KBM-7 (cell line): ENCODE data around the gene BOC.

Source experiments
- DNase-seq: peaks from one replicate; pipeline ENCODE4 v3.0.0-alpha.2; 2015
- in situ Hi-C: fragments of 300-500 bp; cut with MboI; formaldehyde crosslinking; loops from 2 replicates; pipeline ENCODE4 v1.14.3; 2020; ENCODE audit warnings: low sequenced_read_pairs, low pct_unique_long_range_greater_than_20kb, mixed read lengths

The BOC gene

DNA sequence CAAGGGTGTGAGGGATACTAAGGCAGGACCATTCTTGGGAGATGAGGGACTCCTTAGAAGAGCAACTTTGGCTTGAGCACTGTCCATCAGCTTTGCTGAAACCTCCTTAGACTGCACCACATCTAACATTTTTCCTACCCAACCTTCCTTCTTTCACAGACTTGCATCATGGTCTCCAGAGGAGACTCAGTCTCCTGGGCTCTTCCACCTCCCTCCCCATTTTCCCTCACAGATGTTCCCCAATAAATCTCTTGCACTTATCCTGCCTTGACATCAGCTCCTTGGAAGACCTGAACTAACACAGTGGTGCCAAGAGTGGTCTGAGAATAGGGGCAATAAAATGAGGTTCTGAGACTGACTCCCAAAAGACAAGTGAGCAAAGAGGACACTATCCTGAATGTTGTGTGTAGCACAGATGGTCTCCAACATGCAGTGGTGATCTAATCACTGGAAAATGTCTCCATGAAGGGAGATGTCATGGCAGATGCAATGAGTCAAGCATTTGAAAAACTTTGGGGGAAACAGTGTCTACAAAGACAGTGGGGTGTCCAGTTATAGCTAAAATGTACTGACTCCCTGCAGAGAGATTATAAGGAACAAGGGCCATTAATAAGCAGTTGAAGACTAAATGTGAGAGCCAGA is 26.0 kb upstream of the BOC start:
- in situ Hi-C loops: no loop called here
- no peak for DNase-seq

DNA sequence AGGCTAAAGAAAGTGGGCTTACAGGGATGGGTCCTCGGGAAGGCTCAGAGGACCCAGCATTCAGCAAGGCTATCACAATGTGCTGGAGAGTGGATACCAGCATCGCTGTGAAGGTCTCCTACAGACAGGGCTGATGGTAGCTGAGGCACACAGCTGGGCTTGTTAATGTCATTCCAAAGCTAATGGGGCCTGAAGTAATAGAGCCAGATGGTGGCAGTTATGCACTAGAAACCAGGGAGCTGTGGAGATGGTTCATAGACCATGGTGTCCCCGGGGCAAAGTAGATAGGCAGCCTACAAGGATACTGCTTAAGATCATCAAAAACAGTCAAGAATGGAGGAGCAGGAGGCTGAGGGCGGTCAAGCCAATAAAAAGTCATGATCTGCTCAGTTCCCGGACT is 24.8 kb upstream of the BOC start:
- DNase-seq: no peak

DNA sequence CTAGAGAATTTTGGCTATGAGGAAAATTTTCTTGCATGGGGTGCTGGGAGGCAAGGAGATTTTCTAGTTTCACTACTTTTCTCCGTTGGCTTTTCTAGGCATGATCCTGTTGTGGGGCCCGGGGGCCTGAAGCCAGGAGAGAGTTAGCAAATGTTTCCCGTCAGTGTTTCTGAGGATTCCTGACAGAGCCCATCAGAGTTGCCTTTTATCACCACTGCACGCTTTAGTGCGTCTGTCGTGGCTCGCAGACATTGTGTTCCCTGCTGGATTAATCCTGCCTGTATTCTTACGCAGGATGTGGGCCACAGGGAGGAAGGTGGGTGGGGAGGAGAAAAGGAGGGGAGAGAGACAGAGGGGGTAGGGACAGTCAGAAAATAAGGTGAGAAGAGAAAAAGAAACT is 18.1 kb upstream of the BOC start:
- in situ Hi-C loops: no loop called here

More for the DNA sequence above, 24.8 kb upstream of the BOC start:
- in situ Hi-C loops: no loop called here

DNA sequence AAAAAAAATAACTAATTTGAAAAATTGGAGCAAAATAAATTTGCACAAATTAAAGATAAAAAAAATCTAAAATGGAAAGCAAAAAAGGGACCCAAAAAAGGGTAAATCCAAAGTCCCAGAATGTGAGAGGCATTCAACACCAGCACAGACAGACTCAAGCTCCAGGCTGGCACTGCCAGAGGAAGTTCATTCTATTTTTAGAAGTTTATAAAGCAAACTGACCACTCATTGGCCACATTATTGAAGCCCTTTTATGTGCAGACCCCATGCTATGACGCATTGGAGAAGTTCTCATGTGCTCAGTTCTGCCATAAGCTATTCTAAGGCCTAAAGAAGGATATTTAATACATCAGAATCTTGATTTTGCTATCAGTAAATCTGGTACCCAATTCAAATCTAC is 17.6 kb upstream of the BOC start:
- DNase-seq: no peak
- in situ Hi-C loops: no loop called here

More for the DNA sequence above, 18.1 kb upstream of the BOC start:
- DNase-seq: no peak

DNA sequence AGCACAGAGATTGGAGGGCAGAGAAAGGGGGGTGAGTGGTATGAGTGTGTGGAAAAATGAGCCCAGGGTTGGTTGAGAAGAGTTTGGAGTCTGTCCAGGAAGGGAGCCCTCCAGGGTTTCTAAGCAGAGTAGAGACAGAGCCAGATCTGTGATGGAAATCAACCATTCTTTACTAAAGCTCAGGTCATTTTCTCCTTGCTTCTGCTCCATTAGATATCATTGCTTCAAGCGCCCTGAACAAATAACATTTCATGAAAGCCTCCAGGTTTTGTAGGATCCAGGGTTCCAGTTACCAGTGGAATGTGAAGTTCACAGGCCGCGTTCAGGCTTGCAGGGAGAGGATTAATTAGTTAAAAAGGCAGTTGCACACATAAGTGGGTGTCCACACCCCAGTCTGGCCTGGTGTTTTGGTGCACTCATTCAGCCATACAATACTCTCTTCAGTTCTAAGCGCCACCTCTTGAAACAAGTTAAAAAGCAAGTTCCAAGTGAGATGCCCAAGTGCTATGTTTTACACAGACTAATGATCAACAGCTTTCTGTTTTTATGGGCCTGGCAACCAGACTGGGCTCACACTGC is 16.4 kb upstream of the BOC start:
- in situ Hi-C loops: no loop called here

DNA sequence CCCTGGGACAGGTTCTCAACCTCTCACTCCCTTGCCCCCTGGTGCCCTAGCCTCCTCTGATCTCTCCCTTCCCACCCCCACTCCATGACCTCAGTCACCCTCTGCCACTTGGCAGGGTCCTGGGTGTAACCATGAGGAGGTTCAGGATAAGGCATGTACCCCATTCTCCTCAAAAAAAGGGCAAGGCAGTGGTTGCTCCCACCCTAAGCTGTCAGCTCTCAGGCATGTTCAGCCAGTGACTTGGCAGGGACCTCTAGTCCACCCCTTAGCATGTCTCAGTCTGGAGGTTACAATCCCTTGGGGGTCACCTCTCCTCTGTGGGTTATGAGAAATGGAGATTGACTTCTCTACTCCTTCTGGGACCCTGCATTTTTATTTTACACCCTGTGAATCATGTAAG is 11.0 kb upstream of the BOC start:
- DNase-seq: no peak
- in situ Hi-C loops: no loop called here

More for the DNA sequence above, 16.4 kb upstream of the BOC start:
- DNase-seq: no peak

DNA sequence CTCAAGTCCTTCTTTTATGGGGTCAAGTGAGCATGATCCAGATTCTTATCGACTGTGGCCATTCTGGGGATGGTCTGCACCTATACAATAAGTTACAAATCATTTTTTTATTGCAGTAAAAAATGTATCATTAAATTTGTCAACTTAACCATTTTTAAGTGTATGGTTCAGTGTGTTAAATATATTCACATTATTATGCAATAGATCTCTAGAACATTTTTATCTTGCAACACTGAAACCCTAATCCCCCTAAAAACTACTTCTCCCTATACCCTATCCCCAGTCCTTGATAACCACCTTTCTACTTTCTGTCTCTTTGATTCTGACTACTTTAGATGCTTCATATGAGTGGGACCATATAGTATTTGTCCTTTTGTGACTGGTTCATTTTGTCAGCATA is 10.4 kb upstream of the BOC start:
- in situ Hi-C loops: no loop called here
- DNase-seq: no peak

DNA sequence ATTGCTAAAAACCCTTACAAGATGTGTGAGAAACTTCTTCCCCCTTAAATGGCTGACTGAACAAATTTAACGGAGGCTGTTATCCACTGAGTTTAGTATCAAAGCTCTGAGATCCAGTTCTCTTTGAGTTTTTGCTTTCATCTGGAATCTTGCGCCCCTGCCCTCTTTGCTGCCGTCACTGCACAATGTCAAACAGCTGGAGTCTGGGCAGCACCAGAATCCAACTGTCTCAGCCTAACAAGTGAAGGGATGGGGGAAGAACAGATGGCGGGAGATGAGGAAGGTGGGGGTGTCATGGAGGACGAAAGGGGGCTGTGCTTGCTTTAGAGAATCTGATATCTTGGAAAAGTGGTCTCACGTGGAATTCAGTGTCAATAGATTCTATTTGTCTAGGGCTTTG is 7.0 kb upstream of the BOC start:
- in situ Hi-C loops: no loop called here
- DNase-seq: no peak

DNA sequence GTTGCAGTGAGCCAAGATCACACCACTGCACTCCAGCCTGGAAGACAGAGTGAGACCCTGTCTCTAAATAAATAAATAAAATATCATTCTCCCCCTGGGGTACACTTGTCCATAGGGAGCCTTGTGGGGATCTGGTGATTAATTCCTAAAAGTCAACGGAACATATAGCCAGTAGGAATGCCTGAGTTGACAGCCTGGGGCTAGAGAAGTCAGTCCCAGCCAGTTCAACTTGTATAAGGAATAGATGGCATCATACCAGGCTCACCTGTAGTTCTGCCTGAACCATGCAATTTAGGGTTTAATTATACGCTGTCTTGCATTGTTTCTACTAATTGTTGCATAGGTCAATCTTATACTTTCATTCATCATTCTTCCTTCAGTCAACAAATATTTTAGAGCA is 5.9 kb upstream of the BOC start:
- no peak for DNase-seq
- in situ Hi-C loops: no loop called here

DNA sequence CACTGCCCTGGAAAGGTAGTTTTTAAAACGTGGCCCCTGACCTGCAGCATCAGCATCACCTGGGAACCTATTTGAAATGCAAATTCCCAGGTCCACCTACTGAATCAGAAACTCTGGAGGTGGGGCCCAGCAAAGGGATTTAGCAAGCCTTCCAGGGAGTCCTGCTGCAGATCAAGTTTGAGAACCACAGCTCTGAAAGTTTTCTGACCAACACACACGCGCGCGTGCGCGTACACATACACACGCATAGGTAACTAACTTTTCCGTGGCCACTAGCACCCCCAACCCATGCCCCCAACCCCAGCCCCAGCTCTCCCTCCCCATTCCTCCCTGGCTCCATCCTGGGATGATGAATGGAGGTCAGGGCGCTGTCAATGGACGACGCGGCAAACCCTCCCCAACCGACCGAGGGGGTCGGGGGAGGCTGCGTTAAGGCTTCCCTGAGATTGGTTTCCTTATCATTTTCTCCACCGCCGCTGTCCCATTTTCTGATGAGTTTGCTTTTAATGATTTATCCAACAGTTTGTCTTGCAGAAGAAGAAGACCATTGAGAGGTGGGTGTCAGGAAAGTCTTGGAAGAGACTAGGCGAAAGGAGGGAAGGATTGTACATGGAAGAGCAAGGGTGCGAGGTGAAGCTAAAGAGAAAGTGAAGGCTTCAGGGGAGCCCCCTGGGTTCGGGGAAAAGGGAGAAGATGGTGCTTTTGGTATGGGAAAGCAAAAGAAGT is 590 bp upstream of the BOC start:
- in situ Hi-C loops: no loop called here
- DNase-seq: no peak

DNA sequence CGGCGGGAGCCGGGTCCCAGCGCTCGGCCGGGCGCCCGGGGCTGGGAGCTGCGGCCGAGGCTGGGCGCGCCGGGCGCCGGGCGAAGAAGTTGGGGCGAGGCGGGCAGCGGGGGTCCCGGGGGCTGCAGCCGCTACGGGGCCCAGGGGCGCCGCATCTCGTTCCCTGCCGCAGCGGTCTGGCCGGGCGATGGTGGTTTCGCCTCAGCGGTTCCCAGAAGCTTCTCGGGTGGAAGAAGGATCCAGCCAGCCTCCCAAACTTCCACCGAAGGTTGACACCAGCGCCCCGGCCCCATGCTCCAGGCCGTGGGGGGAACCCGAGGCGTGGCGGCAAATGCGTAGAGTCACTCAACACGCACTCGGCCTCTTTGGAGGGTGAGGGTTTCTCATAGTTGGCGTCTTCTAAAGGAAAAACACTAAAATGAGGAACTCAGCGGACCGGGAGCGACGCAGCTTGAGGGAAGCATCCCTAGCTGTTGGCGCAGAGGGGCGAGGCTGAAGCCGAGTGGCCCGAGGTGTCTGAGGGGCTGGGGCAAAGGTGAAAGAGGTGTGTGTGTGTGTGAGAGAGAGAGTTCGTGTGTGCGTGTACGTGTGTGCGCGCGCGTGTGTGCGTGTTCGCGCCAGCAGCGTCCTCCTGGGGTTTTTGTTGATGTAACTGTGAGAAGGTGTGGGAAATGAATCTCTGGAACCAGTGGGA is 940 bp downstream of the BOC start:
- DNase-seq: peak; percentile 69
- in situ Hi-C loops: no loop called here

DNA sequence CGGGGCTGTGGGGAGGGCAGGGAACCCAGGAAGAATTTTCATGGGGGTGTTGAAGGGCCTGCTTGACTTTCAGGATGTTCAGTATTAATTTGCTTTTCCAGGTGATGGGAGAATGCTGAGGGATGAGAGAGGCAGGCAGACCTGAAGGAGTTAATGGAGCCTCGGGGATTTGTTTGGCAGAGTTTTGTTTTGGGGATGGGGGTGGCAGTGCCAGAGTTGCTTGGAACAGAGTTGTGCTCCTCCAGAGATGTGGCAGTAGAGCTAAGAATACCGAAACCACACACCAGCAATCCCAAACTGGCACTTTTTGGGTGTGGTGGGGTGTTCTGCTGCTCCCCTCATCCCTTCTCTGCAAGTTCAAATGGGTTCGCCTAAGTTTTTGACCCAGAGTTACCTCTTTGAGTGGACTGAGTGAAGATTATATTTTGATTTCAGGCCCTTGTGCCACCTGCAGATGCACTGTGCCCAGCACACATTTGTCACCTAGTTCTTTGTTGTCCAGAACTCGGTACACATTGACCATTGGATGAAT is 1.6 kb downstream of the BOC start:
- in situ Hi-C loops: no loop called here
- DNase-seq: no peak

DNA sequence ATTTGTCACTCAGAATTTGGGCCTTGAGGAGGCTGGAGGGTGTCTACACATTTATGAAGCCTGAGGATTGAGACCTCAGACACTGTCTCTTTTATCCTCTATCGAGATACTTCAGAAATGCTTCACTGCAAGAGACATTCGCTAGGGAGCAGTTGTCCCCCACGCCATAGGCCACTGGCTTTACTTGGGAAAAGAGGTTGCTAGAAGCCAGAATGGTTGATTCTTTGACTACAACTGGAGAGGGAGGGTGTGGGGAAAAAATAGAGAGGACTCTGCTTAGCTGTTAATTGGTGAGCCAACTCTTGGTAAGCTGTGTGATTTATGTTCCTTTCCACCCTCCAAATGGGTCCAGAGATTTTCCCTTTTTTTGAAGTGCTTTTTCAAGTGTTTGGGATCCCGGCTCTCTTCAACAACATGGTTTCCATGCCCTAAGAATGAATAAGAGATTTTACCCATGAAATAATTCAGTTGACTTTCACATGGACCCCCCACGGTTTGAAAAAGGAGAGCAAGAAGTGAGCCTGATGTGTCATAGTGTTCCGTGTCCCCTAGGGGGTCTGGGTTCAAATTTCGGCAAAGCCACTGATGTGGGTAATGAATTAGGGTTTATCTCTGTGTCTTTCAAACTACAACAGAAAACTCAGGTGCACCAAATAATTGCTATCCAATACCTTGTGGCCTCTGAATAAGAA is 2.7 kb downstream of the BOC start:
- in situ Hi-C loops: no loop called here

DNA sequence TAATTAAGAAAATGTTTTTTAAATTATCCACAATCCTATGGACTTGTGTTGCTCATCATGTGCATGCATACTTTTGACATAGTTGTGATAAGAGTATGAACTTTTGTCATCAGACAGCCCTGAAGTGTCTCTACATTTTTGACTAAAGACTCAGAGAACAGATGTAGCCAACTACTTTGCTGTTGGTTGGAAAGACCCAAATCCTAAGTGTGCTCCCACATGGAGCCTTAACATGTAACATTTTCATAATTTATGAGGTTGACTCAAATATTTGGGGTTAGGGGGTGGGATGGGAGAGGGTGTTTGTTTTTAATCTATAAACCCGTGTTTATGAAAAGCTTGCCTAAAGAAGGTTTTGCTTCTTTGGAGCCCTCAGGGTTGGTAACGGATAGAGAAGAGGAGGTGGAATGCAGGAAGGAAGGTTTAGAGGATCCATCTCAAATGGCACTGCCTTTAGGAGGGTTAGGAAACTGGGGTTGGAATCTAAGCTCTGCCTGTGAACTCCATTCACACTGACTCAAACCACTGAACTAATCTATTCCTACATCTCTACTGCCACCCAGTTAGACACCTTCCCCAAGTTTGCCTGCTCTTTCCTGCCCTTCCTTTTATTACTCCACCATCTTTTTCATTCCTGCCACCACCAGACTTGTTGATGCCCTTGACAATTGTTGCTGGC is 3.7 kb downstream of the BOC start:
- no peak for DNase-seq
- in situ Hi-C loops: no loop called here

More for the DNA sequence above, 2.7 kb downstream of the BOC start:
- no peak for DNase-seq

DNA sequence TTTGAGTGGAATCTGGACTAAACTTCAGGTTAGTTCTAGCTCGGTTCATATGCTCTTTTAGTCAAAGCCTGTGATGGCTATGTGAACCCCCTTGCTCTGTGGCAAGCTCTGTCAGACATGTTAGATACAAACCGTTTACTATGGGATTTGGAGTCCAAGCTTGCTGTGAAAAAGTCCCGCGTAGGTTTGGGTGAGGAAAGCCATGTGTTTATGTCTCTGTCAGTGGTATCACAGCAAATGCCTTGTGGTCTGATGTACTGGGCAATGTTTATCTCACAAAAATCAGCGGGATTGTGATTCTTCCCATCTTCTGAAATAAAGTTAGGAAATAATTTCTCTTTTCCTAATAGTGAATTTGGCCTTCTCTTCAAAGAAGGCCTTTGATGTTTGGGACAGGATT is 5.0 kb downstream of the BOC start:
- in situ Hi-C loops: no loop called here
- DNase-seq: no peak

DNA sequence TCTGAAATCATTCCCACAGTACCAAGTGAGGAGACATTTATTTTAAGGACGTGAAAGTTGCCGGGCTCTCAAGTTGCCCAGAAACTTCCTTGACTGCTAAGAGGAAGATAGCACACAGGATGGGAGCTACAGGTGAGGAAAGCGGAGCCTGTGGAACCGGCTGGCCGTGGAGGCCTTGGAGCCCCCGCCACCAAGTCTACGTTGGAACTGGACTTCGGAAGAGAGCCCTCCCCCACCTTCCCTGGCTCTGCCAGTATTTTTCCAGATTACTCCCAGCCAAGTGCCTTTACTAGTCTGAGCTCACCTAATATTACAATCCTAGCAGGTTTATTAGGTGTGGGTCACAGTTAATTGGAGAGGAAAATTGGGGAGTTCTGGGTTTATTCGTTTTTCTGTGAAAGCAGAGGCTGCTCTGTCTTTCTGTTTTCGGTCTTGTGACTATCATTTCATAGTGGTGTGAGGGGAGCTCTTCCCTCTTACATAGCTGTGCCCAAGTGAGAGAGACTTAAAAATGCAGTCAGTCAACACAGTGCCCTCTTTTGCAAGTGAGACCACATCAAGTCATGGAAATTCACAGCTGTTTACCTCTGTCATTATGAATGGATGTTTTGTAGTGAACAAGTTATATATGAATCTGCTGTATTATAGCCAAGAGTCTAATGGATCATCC is 6.8 kb downstream of the BOC start:
- in situ Hi-C loops: no loop called here

DNA sequence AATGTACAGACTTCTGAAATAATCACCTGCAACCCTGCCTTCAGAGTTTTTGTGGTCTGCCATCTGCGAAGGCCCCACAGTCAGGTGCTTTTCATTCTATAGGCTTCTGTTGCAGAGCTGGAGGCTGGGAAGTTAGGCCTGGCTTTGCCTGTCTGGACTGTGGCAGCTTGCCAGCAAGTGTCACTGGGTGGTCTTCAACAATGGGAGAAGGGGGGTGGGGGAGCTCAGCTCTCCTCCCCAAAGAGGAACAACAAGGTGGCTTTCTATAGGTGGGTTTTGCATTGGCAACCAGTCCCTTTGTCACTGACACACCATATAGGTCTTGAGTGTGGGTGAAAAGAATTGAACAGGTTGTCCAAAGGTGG is 7.3 kb downstream of the BOC start:
- in situ Hi-C loops: no loop called here
- DNase-seq: no peak

More for the DNA sequence above, 6.8 kb downstream of the BOC start:
- DNase-seq: no peak

DNA sequence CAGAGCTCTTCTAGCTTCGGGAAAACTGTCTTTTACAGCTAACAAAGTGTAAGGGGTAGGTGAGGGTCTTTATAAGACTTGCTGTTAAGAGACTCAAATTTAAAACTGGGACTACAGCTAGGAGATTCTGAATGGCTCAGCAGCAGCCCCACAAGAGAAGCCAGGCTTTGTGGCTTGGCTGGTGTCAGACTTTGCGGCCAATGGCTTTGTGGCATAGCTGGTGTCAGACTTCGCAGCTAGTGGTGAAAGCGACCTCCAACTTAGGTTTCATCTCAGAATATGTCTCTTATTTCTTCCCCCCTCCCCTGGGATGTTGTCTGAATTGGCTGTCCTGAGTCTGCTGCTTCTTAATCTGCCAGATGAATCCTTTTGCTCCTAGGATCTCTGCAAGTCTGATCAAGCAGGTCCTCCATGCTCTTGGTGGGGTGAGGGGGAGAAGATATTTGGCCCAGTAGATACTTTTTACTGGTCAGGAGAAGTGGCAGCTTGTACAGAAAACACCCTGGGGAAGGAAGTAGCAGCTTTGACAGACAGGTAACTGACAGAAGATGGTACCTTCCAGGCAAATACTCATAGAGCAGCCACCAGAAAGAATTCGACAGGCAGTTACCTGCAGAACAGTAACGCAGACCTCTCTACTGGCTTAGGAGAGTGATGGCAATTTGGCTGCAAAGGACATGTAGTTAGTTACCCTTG is 8.4 kb downstream of the BOC start:
- in situ Hi-C loops: no loop called here
- DNase-seq: no peak
